Measurements from ENCODE around the gene KREMEN2. TPM values are rescaled to one million over a fixed set of nuclear protein-coding genes. Genes with fewer than 3 reads are reported as not detected.

The KREMEN2 gene
- total and polyA plus RNA-seq, 2 of the 8 experiments (the other 6 are each of a cell fraction or from before 2014, with no cell fraction given) = 6.6 to 7.0 TPM

- Histone ChIP-seq H3K79me1 (ENCODE audit: low read depth, low read length) (no peaks in the 10 kb centered on the region), H3K36me3 (ENCODE audit: control insufficient read depth in 2 of 4, insufficient read depth in 4 of 4, low read length in 3 of 4) (no peaks in the 10 kb centered on the region), H2BK15ac (ENCODE audit: low read length) (peak overlapping the region; percentile 46; the same call in 1 of the 2 replicates), H3K9me3 (ENCODE audit: insufficient read depth in 2 of 2, low read depth in 1 of 2, low read length in 1 of 2) (no peaks in the 10 kb centered on the region), H4K91ac (replicated peaks; ENCODE audit: insufficient read length, low read length) (peak overlapping the region; percentile 78), H2BK12ac (ENCODE audit: low read depth, low read length) (peak overlapping the region; percentile 94; the same call in 1 of the 2 replicates), H2AFZ (ENCODE audit: low read length) (no peak overlapping the region; the same call in 1 of the 2 replicates), H3K4me2 (ENCODE audit: insufficient read depth in 1 of 2, low read depth in 2 of 2, low read length in 2 of 2) (peak overlapping the region in 1 of 2 experiments; percentile 44; a peak in 2 of 4 replicates), H3K18ac (ENCODE audit: extremely low read depth, low read length) (peak overlapping the region; percentile 87), H3K4me1 (replicated peaks in 1 of 4; ENCODE audit: control insufficient read depth in 3 of 4, insufficient read depth in 4 of 4, low read length in 3 of 4) (peaks cover 3 to 26% (median 19%) of the 10 kb centered on the region in 4 experiments), H3K23me2 (ENCODE audit: low read depth, low read length) (no peaks in the 10 kb centered on the region; the same call in 1 of the 2 replicates), H3K79me2 (ENCODE audit: control insufficient read depth in 1 of 2, insufficient read depth in 2 of 2, low read length in 2 of 2) (no peaks in the 10 kb centered on the region), H3K4ac (replicated peaks; ENCODE audit: insufficient read length, low read depth, low read length) (peak overlapping the region; percentile 66), H2BK5ac (ENCODE audit: low read depth, low read length) (peak overlapping the region; percentile 66; the same call in 1 of the 2 replicates), H2BK120ac (replicated peaks; ENCODE audit: low read depth, low read length) (no peak overlapping the region), H3K56ac (replicated peaks; ENCODE audit: insufficient read length, low read depth, low read length) (peak overlapping the region; percentile 33), H3K27me3 (replicated peaks in 1 of 4; ENCODE audit: control insufficient read depth in 3 of 4, extremely low read depth in 1 of 4, insufficient read depth in 3 of 4, low read length in 3 of 4) (no peaks in the 10 kb centered on the region; a peak in 1 of 7 replicates), H3K23ac (ENCODE audit: insufficient read length) (no peak overlapping the region), H4K5ac (ENCODE audit: insufficient read length, low read depth, low read length) (peak overlapping the region; percentile 27), H3K9ac (replicated peaks in 1 of 4; ENCODE audit: extremely low read depth in 1 of 4, low read depth in 3 of 4, low read length in 3 of 4) (no peak overlapping the region), H3K14ac (ENCODE audit: insufficient read length) (no peak overlapping the region), H2BK20ac (ENCODE audit: low read length) (peak overlapping the region; percentile 86; the same call in 1 of the 2 replicates), H3K4me3 (ENCODE audit: extremely low read depth in 1 of 4, insufficient read depth in 2 of 4, low read depth in 3 of 4, low read length in 4 of 4) (no peak overlapping the region), H4K20me1 (replicated peaks in 1 of 2; ENCODE audit: control insufficient read depth in 1 of 2, insufficient read depth in 2 of 2, low read length in 2 of 2) (no peaks in the 10 kb centered on the region), H2AK5ac (ENCODE audit: low read depth, low read length) (0 out of 2 replicates have a peak overlapping the region, but pooled peaks have one; percentile 86), H4K8ac (ENCODE audit: extremely low read depth, insufficient read depth, low read length) (peak overlapping the region; percentile 43), H3K27ac (ENCODE audit: low read depth, low read length) (no peak overlapping the region; the same call in 1 of the 2 replicates)
- CTCF ChIA-PET (ENCODE audit: partially characterized antibody) = interaction anchor here (0.6 to 1.7 kb wide), 10 partner anchors 10 to 117 kb away, joined by 3 to 7 read pairs (median 3); partner anchors contain the start of gene CLDN6
- FAIRE-seq (no peak), DNase-seq (ENCODE audit: low read depth in 1 of 2, low spot score in 2 of 2) (no peak)
- POLR2A ChIA-PET (ENCODE audit: partially characterized antibody) = interaction anchor here (1.0 to 1.6 kb wide), 10 partner anchors 8 to 984 kb away, joined by 3 to 7 read pairs (median 4); partner anchors contain the start of genes KREMEN2 and TBL3
- WGBS, 2 experiments (ENCODE audit: extremely low coverage in 1 of 2, insufficient coverage in 1 of 2, insufficient read length in 1 of 2, insufficient replicate concordance in 2 of 2, low coverage in 1 of 2, low lambda C conversion rate in 2 of 2, missing lambda C conversion rate in 1 of 2) = 77% methylated on average over 9 of the region's 21 CpGs; no CpG with 5 or more reads in 1 of the 2 experiments
- TF ChIP-seq RAD21 (IDR thresholded peaks at IDR 0.05 in 1 of 2, conservative IDR thresholded peaks at IDR 0.05 in 1 of 2; ENCODE audit: low read depth in 2 of 2, low read length in 2 of 2) = no peak
- TF ChIP-seq YY1 (IDR thresholded peaks at IDR 0.05; ENCODE audit: low read depth, low read length) = 0 out of 2 replicates have a peak, but pooled peaks have one; percentile 22
These were observed 8.1 kb upstream of the KREMEN2 start for GRCh38 chr16:2955779-2956578.
